Mesothelial cell of epicardium (in vitro differentiated cells): ENCODE data around the gene TIGIT. TPM values are rescaled to one million over a fixed set of nuclear protein-coding genes. Genes with fewer than 3 reads are reported as not detected.

Source experiments
- DNase-seq, 2 experiments: peaks; one replicate each; pipeline ENCODE4 v3.0.0; 2021; ENCODE audit warnings: low spot score in 2 of 2; ENCODE audit not compliant: unreplicated experiment in 2 of 2
- H3K27ac Mint-ChIP-seq: 2 replicates; pipeline ENCODE4 v1.8.0; 2021; ENCODE audit warnings: mixed read lengths
- H3K27me3 Mint-ChIP-seq: 2 replicates; pipeline ENCODE4 v1.8.0; 2021; ENCODE audit warnings: low read depth, mixed read lengths
- H3K36me3 Mint-ChIP-seq: 2 replicates; pipeline ENCODE4 v1.8.0; 2021; ENCODE audit warnings: mixed read lengths
- H3K4me1 Mint-ChIP-seq: 2 replicates; pipeline ENCODE4 v1.8.0; 2021; ENCODE audit warnings: mixed read lengths
- H3K4me3 Mint-ChIP-seq: 2 replicates; pipeline ENCODE4 v1.8.0; 2021; ENCODE audit warnings: mild to moderate bottlenecking, moderate library complexity, mixed read lengths
- H3K9me3 Mint-ChIP-seq: 2 replicates; pipeline ENCODE4 v1.8.0; 2021; ENCODE audit warnings: mixed read lengths
- CTCF ChIP-seq: fragments of 200-600 bp; sonication (generic); IDR thresholded peaks from one replicate; pipeline ENCODE4 v1.5.0; 2021; ENCODE audit warnings: antibody characterized with exemption; ENCODE audit not compliant: unreplicated experiment
- total RNA-seq: library from RNA; stranded (reverse); gene quantifications from 3 replicates; pipeline ENCODE4 v1.2.1, GENCODE V29; 2021

TIGIT gene
- total RNA-seq, 1 donor from 2014 or later: not detected

GRCh38 chr3:114299941-114300624 lies 6.3 kb downstream of the TIGIT start:
- Mint-ChIP-seq H3K4me3 (no peak overlapping the region), H3K36me3 (no peaks in the 10 kb centered on the region), H3K27me3 (peaks cover 30% of the 10 kb centered on the region), H3K27ac (no peak overlapping the region), H3K9me3 (no peaks in the 10 kb centered on the region), H3K4me1 (no peaks in the 10 kb centered on the region)
- no peak for DNase-seq
- no peak for TF ChIP-seq CTCF

GRCh38 chr3:114307222-114307830 lies 13.5 kb downstream of the TIGIT start:
- Mint-ChIP-seq H3K4me3 (no peak overlapping the region), H3K9me3 (no peaks in the 10 kb centered on the region), H3K27ac (no peak overlapping the region), H3K4me1 (no peaks in the 10 kb centered on the region), H3K36me3 (no peaks in the 10 kb centered on the region), H3K27me3 (peaks cover 30% of the 10 kb centered on the region)
- no peak for TF ChIP-seq CTCF
- DNase-seq: no peak

GRCh38 chr3:114307832-114308231 lies 14.0 kb downstream of the TIGIT start:
- Mint-ChIP-seq H3K27ac (no peak overlapping the region), H3K4me1 (no peaks in the 10 kb centered on the region), H3K4me3 (no peak overlapping the region), H3K36me3 (no peaks in the 10 kb centered on the region), H3K27me3 (peaks cover 26% of the 10 kb centered on the region), H3K9me3 (no peaks in the 10 kb centered on the region)
- no peak for TF ChIP-seq CTCF
- DNase-seq: no peak

- no peaks in the 10 kb centered on the region for H3K4me1 Mint-ChIP-seq
- H3K27ac Mint-ChIP-seq: no peak overlapping the region
- H3K4me3 Mint-ChIP-seq: no peak overlapping the region
- no peak for TF ChIP-seq CTCF
- no peaks in the 10 kb centered on the region for H3K9me3 Mint-ChIP-seq
- no peak for DNase-seq
- no peaks in the 10 kb centered on the region for H3K36me3 Mint-ChIP-seq
- peaks cover 26% of the 10 kb centered on the region for H3K27me3 Mint-ChIP-seq
Observed at GRCh38 chr3:114308377-114308776, 14.5 kb downstream of the TIGIT start.

- Mint-ChIP-seq H3K4me1 (no peaks in the 10 kb centered on the region), H3K9me3 (no peaks in the 10 kb centered on the region), H3K27me3 (peaks cover 26% of the 10 kb centered on the region), H3K4me3 (no peak overlapping the region), H3K36me3 (no peaks in the 10 kb centered on the region), H3K27ac (no peak overlapping the region)
- TF ChIP-seq CTCF: no peak
- no peak for DNase-seq
Observed at GRCh38 chr3:114308830-114309229, 15.0 kb downstream of the TIGIT start.
